ENCODE data around the gene CD244.

DNA sequence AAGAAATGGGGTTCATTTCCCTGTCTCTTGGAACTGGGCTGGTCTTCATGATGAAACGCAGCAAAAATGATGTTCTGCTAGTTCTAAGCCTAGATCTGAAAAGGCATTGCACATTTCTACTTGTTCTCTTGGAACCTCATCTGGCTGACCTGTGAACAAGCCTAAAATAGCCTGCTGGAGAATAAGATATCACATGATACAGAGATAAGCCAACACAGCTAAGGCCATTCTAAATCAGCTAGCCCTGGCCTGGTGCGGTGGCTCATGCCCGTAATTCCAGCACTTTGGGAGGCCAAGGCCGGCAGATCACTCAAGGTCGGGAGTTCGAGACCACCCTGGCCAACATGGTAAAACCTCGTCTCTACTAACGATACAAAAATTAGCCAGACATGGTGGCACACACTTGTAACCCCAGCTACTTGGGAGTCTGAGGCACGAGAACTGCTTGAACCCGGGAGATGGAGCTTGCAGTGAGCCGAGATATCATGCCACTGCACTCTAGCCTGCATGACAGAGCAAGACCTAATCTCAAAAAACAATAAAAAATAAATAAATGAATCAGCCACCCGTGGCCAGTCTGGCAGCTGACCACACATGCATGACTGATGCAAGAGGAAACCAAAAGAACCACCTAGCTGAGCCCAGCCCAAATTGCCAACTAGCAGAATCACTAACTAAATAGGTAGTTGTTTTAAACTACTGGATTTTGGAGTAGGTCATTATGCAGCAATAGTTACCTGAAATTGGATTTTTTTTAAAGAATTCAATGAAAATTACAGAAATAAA, 18.0 kb downstream of the CD244 start:
- TF ChIP-seq, protein P1, sequence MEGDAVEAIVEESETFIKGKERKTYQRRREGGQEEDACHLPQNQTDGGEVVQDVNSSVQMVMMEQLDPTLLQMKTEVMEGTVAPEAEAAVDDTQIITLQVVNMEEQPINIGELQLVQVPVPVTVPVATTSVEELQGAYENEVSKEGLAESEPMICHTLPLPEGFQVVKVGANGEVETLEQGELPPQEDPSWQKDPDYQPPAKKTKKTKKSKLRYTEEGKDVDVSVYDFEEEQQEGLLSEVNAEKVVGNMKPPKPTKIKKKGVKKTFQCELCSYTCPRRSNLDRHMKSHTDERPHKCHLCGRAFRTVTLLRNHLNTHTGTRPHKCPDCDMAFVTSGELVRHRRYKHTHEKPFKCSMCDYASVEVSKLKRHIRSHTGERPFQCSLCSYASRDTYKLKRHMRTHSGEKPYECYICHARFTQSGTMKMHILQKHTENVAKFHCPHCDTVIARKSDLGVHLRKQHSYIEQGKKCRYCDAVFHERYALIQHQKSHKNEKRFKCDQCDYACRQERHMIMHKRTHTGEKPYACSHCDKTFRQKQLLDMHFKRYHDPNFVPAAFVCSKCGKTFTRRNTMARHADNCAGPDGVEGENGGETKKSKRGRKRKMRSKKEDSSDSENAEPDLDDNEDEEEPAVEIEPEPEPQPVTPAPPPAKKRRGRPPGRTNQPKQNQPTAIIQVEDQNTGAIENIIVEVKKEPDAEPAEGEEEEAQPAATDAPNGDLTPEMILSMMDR (IDR thresholded peaks at IDR 0.05): no peak
- TF ChIP-seq POLR2A (IDR thresholded peaks at IDR 0.05): no peak
